ENCODE data around the gene CRABP2.

Gene CRABP2

DNA sequence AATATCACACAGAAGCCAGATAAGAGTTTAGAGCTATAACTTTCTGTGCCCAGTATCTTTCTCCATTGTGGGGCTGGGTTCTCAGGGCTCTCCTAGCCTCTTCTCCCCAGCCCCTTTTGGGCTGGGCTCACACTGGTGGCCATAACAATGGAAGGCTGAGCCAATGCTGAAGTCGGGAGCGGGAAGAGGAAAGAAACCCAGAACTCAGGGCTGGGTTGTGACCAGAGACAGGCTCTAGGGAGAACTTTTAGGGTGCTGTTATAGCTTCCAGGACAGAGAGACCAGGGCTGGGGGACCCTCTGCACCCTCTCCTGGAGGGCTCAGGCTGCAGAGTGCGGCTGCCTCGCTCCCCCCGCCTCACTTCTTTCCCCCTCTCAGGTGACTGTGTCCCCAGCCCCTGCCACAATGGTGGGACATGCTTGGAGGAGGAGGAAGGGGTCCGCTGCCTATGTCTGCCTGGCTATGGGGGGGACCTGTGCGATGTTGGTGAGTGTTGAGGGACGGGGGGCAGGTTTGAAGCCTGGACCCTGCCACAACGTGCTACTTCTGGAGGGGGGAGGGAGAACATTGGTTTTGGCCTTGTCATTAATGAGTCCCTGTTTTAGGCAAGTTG, 49.4 kb downstream of the CRABP2 start:
- peaks cover 30% of the 10 kb centered on the region for H3K4me1 ChIP-seq (ENCODE audit: insufficient read depth, low read length)

DNA sequence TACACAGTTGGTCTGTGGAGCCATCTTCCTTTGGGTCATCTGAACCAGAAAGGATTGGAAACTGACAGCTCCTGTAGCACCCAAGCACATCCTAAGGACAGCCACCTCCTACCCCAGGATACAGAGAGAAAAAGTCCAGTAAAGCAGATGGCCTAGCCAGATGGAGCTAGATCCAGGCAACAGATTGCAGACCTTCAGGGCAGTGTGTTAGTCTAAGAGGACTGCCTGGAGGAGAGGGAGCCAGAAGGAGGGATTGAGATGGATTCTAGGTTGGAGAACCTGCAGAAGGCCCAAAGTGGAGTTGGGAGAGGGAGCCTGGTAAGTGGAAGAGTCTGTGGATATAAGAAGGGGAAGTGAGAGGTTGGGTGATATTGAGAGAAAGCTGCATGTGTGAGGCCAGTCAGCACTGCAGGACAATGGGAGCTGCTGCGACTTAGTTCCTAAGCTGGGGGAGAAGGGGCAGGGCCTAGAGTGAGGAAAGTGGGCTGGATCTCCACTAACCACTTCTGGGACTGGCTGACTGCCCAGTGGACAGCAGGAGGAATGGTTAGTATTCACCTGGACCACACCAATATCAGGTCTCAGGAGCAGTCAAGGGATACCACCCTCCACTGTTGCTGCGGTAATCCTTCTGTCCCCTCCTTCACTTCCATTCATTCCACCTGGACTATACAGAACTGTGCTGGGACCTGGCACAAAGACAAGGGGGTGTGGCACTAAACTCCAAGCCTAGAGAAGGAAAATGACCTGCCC, 50.1 kb downstream of the CRABP2 start:
- Histone ChIP-seq H3K9me3 (ENCODE audit: low read length) (no peaks in the 10 kb centered on the region), H3K9ac (ENCODE audit: low read length) (no peak overlapping the region), H3K4me1 (ENCODE audit: insufficient read depth, low read length) (peaks cover 23% of the 10 kb centered on the region), H3K27ac (ENCODE audit: low read depth, low read length) (no peak overlapping the region), H3K36me3 (ENCODE audit: insufficient read depth, low read length) (no peaks in the 10 kb centered on the region), H3K4me3 (ENCODE audit: low read depth in 1 of 2, low read length in 2 of 2) (no peak overlapping the region), H3K27me3 (ENCODE audit: control insufficient read depth in 1 of 2, insufficient read depth in 2 of 2, low read length in 2 of 2) (peaks cover 0 to 43% of the 10 kb centered on the region in 2 donors)

More for the DNA sequence above, 49.4 kb downstream of the CRABP2 start:
- no peak overlapping the region for H3K27ac ChIP-seq (ENCODE audit: low read depth, low read length)
- peaks cover 0 to 41% of the 10 kb centered on the region in 2 donors for H3K27me3 ChIP-seq (ENCODE audit: control insufficient read depth in 1 of 2, insufficient read depth in 2 of 2, low read length in 2 of 2)
- no peaks in the 10 kb centered on the region for H3K36me3 ChIP-seq (ENCODE audit: insufficient read depth, low read length)
- H3K9ac ChIP-seq (ENCODE audit: low read length), result no peak overlapping the region
- H3K4me3 ChIP-seq (ENCODE audit: low read depth in 1 of 2, low read length in 2 of 2), result no peak overlapping the region
- no peaks in the 10 kb centered on the region for H3K9me3 ChIP-seq (ENCODE audit: low read length)

DNA sequence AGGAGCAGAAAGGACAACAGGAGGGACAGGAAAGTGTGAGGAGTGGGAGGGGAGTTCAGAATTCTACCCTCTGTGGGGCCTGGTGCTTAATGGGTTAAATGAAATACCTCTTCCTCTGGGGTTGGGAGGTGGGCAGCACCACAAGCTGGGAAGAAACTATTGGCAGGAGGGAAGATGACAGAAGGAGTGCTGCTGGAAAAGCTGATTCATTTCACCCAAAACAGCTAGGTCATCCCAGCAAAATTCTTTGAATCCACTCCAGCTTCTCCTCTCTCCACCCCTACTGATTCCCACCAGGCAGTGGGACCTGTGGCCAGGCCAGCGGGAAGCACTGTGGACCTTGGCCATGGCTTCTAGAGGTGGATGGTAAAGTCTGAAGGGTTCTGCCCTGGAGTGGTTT, 50.7 kb downstream of the CRABP2 start:
- no peaks in the 10 kb centered on the region for H3K9me3 ChIP-seq (ENCODE audit: low read length)
- peaks cover 20% of the 10 kb centered on the region for H3K4me1 ChIP-seq (ENCODE audit: insufficient read depth, low read length)
- no peak overlapping the region for H3K9ac ChIP-seq (ENCODE audit: low read length)
- H3K27me3 ChIP-seq (ENCODE audit: control insufficient read depth in 1 of 2, insufficient read depth in 2 of 2, low read length in 2 of 2), result peaks cover 0 to 43% of the 10 kb centered on the region in 2 donors
- no peaks in the 10 kb centered on the region for H3K36me3 ChIP-seq (ENCODE audit: insufficient read depth, low read length)
- no peak overlapping the region for H3K4me3 ChIP-seq (ENCODE audit: low read depth in 1 of 2, low read length in 2 of 2)
- H3K27ac ChIP-seq (ENCODE audit: low read depth, low read length), result no peak overlapping the region

DNA sequence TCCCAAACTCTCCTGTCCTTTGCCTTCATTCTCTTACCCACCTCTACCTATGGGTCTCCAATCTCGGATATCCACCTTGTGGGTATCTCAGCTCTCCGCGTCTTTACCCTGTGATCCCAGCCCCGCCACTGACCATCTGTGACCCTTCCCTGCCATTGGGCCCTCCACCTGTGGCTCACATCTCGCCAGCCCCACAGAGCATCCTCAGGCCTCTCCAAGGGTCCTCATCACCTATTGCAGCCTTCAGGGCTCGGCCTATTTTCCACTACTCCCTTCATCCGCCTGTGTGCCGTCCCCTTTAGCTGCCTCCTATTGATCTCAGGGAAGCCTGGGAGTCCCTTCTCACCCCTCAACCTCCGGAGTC, 52.4 kb downstream of the CRABP2 start:
- Histone ChIP-seq H3K27me3 (ENCODE audit: control insufficient read depth in 1 of 2, insufficient read depth in 2 of 2, low read length in 2 of 2) (peaks cover 0 to 48% of the 10 kb centered on the region in 2 donors), H3K36me3 (ENCODE audit: insufficient read depth, low read length) (no peaks in the 10 kb centered on the region), H3K27ac (ENCODE audit: low read depth, low read length) (no peak overlapping the region), H3K9me3 (ENCODE audit: low read length) (no peaks in the 10 kb centered on the region), H3K9ac (ENCODE audit: low read length) (no peak overlapping the region), H3K4me3 (ENCODE audit: low read depth in 1 of 2, low read length in 2 of 2) (no peak overlapping the region), H3K4me1 (ENCODE audit: insufficient read depth, low read length) (peaks cover 15% of the 10 kb centered on the region)

DNA sequence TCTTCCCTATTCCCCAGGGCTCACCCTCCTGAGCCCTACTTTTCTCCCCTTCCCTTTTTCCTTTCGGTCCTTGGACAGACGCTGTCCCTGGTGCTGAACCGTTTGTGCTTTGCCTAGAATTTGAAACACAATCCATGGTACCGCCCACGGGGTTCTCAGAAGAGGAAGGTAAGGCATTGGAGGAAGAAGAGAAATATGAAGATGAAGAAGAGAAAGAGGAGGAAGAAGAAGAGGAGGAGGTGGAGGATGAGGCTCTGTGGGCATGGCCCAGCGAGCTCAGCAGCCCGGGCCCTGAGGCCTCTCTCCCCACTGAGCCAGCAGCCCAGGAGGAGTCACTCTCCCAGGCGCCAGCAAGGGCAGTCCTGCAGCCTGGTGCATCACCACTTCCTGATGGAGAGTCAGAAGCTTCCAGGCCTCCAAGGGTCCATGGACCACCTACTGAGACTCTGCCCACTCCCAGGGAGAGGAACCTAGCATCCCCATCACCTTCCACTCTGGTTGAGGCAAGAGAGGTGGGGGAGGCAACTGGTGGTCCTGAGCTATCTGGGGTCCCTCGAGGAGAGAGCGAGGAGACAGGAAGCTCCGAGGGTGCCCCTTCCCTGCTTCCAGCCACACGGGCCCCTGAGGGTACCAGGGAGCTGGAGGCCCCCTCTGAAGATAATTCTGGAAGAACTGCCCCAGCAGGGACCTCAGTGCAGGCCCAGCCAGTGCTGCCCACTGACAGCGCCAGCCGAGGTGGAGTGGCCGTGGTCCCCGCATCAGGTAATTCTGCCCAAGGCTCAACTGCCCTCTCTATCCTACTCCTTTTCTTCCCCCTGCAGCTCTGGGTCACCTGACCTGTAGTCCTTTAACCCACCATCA, 53.0 kb downstream of the CRABP2 start:
- Histone ChIP-seq H3K4me3 (ENCODE audit: low read depth in 1 of 2, low read length in 2 of 2) (no peak overlapping the region), H3K9ac (ENCODE audit: low read length) (no peak overlapping the region), H3K9me3 (ENCODE audit: low read length) (no peaks in the 10 kb centered on the region), H3K27me3 (ENCODE audit: control insufficient read depth in 1 of 2, insufficient read depth in 2 of 2, low read length in 2 of 2) (peaks cover 4 to 49% of the 10 kb centered on the region in 2 donors), H3K27ac (ENCODE audit: low read depth, low read length) (no peak overlapping the region), H3K4me1 (ENCODE audit: insufficient read depth, low read length) (peaks cover 10% of the 10 kb centered on the region), H3K36me3 (ENCODE audit: insufficient read depth, low read length) (no peaks in the 10 kb centered on the region)

All from muscle layer of colon (tissue), 2 donors.